HG02763 (cell line): ENCODE measurements around the gene OR6V1.

Experiments used
- ATAC-seq: cut with Tn5 transposase; IDR thresholded peaks from one replicate; pipeline ENCODE4 v1.9.1; 2021; ENCODE audit warnings: mild to moderate bottlenecking, moderate library complexity; ENCODE audit not compliant: unreplicated experiment

The OR6V1 gene

DNA sequence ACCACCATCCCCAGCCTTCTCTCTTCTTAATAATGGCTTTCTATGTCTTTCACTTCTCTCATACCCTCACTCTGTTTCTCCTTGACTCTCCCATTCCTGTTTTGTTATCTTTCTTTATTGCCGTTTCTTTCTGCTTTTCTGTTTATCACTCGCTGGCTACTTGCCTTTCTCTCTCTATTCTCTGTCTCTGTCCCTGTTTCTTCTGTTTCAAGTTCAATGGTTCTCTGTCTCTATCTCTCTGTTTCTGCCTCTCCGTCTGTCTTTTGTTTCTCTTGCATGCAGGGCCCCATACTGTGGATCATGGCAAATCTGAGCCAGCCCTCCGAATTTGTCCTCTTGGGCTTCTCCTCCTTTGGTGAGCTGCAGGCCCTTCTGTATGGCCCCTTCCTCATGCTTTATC is at the start of gene OR6V1:
Gene OR6V1 (plus strand): TSS at position 301 of the 400 bp plus-strand sequence. CDS start 0 bp downstream, at position 301.
- ATAC-seq: no peak

- no peak for ATAC-seq
Measured at GRCh38 chr7:143002898-143003297, 49.2 kb upstream of the OR6V1 start.

DNA sequence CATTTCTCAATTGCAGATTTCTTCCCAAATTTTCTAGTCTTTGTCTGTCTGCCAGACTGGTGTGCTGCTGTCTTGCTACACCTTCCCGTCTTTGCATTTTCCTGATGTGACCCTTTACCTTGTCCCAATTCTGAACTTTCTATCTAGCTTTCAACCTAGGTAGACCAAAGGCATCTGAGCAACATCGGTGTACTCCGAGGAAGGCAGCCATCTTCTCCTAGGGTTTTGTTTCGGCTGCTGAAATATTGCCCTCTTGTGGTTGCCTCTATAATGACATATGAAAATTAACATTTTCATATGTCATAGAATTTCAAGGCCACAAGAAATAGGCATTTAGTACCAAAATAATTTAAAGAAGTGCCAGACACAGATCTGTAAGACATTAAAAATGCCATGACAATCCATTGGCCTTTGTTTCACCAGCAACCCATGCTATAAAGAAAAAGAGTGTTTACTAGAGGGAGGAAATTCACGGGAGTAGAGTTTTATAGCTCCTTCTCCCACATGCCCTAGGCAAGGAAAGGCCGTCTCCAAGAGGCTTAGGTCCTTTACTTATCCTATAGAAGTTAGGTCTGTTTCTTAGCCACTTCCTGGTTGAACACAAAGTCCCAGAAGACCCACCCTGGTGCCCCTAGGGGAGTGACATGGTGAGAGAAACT is 48.6 kb upstream of the OR6V1 start:
- no peak for ATAC-seq

DNA sequence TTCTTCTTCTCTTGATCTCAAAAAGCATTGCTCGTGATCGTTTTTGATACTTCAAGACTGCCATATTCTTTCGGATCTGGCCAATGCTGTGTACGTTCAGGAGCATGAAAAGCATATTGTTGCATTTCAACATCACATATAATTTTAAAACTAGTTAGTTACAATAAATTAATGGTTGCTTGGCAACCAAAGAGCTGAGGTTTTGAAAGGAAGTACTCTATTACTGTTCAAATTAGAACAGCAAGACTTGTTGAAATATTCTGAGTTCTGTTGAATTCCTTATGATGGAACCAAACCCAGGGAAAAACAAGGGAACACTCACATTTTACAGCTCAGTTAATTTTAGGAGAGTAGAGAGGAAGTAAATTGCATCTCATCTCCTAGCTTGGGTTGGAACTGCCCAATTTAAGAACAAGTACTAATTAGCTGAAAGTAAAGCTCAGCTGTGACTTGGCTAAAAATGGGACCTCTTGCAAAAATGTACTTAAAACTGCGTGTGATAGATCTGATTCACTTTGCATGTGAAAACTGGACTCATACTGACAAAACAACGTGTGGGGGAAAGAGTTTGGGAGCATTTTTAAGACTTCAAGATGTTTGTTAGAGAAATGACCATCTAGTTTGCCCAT is 46.4 kb upstream of the OR6V1 start:
- ATAC-seq: no peak

DNA sequence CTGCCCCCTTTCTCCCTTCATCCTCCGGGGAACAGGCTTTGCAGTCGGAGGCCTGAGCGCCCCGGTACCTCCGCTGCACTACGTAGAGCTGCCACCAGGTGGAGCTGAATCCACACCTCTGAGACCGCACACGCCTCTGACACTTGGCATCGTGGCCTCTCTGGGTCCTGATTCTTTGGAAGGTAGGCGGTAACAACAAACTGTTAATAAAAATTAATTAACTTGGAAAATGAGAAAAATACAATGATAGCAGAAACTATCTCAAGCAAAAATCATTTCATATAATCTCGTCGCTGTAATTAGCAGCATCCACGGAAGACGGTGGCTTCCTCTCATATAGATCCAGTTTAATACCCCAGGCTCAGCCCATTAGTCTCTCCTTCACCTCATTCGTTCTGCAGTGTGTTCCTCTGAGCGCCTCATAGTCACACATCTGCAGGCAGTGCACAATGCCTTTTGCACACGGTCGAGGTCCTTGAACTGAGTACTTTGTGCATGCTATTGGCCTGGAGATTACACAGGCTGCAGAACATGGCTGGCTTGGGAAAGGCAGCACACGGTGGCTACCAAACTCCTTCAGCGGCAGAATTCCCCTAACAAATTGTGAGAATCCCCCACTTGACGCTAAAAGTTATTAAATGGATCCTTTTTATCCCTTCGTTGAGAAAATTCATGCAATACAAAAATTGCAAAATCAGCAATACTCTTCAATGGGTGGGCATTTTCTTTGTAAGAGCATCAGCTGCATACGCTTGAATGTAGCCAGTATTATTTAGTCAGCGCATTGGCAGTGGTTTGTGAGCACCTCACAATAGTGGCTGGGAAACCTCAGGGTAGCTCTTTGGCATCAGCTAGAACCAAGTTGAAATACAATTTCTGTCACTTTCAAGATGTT is 43.9 kb upstream of the OR6V1 start:
- ATAC-seq: peak; percentile 77

GRCh38 chr7:143012001-143012400 is 40.1 kb upstream of the OR6V1 start:
- ATAC-seq: no peak

- no peak for ATAC-seq
Measured at GRCh38 chr7:143012409-143012808, 39.7 kb upstream of the OR6V1 start.

DNA sequence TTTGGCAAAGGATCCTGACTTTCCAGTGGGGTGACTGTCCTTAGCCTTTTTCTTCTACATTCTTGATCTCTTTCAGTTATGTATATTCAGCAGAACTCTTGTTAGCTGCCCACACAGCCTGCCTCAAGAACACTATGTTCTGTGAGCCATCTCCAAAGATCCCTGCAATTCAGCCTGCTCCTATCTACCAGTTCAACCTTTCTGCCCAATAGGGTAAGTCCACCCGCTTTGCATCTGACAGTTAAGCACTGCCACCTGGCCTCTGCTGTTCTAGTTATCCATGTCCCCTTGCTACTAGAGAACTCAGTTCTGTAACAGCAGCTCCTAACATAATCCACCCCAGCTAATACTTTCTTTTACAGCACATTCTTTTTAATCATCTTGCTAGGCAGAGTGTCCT is 38.7 kb upstream of the OR6V1 start:
- no peak for ATAC-seq

GRCh38 chr7:143013893-143014292 is 38.2 kb upstream of the OR6V1 start:
- ATAC-seq: no peak

- ATAC-seq: peak; percentile 94
Measured at GRCh38 chr7:143015084-143015483, 37.1 kb upstream of the OR6V1 start.

DNA sequence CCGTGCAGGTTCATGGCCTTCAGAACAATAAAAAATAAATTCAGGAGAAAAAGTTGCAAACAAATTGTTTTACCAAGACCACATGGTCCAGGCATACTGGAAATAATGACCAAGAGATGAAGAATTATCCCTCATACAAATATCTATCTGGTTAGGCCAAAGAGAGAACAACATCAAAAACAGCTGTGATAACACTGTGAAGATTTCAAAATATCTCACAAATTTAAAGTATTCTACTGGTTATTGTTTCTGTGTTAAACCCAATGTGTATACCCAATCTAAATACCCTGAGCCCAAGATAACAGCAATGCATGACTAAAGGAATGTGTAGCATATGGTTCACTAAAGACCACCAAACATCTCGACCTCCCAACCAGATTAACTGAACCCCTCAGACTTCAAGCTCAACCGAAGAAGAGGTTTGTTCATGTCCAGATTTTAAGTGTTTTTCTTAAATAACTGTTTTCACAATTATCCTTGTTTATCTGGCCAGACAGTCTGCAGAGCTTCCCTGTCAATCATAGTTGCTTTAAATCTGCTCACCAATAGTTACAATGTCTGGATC is 36.1 kb upstream of the OR6V1 start:
- ATAC-seq: no peak

DNA sequence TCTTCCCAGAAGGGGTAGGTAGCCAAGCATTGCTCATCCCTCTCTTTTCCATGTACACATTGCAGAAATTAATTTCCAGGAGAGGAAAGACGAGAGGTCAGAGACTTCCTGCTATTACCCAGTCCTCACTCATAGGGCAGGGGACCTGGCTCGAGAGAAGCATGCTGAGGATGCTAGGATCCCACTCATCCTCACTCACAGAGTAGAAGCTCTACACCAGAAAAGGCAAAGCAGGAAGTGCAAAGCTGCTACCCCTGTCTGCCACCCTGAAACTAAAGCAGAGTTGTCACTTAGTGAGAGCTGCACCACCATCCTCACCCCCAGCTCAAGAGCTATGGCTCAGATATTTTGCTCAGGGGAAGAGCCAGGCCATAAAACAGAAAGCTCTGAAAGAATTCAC is 35.1 kb upstream of the OR6V1 start:
- ATAC-seq: no peak

- no peak for ATAC-seq
Measured at GRCh38 chr7:143018931-143019330, 33.2 kb upstream of the OR6V1 start.

DNA sequence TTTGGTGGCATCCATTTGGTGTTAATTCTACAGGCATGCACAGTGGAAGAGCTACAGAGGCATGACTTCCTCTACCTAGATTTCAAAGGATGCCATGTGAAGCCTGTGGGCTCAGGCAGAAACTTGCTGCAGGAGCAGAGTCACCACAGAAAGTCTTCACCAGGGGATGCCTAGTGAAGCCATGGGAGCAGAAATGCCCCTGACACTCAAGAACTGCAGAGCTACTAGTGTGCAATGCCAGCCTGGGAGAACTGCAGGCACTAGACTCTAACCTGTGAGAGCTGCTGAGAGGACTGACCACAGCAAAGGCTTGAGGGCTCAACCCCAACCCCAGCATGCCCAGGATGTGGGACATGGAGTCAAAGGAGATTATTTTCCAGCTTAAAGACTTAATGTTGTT is 29.1 kb upstream of the OR6V1 start:
- no peak for ATAC-seq

DNA sequence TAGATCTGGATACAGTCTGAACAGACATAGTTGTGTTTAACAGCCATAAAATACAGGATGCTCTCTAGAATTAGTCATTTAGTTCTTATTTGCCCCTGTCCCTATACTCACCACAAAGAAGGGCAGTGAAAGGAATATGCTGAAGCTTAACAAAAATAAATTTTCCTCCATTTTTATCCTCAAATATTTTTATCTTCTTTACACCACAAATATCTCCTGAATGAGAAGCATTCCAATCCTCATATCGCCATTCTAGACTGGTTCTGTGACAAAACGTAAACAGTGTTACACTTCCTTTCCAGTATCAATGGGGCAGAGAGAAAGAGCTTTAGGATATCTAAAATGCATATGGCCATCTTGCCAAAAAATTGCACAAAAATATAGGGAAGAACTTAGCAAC is 26.8 kb upstream of the OR6V1 start:
- no peak for ATAC-seq

DNA sequence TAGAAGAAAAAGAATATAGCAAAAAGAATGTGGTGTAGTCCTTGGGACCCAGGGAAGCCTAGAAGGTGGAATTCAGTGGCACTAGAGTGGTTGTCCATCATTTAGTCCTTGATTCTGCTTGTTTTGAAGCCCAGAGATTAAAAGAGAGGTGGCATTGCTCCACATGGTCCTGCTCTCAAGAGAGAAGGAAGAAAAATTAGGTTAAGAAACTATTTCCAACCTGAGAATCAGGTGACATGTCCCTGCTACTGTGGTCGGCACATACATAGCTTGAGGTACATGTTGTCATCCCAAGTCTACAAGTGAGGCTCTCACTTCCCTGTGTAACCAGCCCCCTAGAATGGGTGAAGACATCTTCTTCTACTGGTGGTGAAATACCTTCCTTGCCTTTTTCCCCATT is 25.1 kb upstream of the OR6V1 start, which contains the start of gene OR9A2:
Gene OR9A2 (minus strand): TSS at position 101 of the 400 bp plus-strand sequence. CDS start 0 bp downstream, at position 101.
- no peak for ATAC-seq

DNA sequence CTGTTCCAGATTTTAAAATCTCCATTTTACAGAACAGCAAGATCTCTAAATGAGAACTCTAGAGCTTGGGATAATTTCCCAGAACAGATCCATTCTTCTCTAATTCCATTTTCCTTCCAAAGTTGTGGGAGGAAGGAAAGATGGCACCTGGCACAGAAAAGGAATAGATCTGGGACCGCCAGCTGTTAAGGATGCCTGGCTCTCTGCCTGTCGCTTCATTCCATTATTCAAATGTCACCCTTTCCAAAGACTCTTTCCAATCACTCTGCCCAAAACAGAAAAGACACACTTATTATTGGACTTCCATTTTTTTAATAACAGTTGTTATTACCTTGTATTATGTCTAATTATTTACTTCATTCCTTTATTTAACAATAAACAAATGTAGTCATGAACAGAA is 24.5 kb upstream of the OR6V1 start:
- ATAC-seq: no peak

- ATAC-seq: no peak
Measured at GRCh38 chr7:143038635-143039034, 13.5 kb upstream of the OR6V1 start.

GRCh38 chr7:143040209-143040715 is 11.9 kb upstream of the OR6V1 start:
- ATAC-seq: no peak

DNA sequence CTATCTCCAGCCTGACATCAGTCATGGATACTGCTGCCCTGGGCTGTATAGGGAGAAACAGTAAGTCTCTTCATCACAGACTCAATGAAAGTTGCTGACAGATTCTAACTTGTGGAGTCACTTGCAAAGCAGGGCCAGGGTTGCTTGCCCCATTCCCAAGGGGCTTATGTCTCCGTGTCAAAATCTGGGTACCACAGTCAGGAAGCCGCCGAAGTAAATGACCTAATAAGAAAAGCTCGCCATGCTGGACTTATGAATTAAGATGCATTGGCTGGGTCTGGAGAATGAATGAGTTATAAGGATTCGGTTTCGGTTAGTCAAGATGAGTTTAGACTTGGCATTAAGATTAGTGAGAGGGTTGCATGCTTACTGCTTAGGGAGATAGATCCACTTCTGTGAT is 10.8 kb upstream of the OR6V1 start:
- no peak for ATAC-seq

DNA sequence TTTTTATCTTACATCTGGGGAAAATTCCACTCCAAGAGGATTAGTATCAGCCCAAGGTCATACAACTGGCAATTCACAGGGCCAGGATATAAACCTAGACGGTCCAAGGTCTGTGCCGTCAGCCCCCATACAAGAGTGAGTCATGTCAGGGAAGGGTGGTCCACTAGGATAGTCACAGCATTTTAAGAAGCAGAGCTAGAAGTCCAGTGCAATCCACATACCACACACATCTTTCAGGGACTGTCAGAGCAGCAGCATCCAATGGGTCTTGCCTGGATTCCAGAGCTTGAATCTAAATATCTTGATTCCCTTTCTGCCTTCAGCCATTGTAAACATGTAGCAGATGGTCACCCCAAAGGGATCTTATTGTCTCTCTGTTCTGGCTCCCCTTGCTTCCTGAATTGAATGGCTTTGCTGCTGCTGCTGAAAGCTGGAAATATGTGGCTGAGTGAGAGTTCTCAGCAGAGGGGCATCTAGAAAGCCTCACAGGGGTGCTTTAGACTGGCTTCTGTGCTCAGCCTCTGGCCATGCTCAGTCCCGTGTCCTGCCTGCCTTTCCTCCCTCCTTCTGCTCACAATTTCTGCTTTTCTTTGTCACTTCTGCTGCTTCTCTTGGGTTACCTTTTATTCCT is 9.9 kb upstream of the OR6V1 start:
- no peak for ATAC-seq
